EH (cell line): ENCODE measurements around the gene EIF3A.
A peak's percentile ranks its signal among the peaks of the same experiment; 100 is the strongest.

Experiments
- DNase-seq: peaks from one replicate; pipeline ENCODE4 v3.0.0-alpha.2; 2015; ENCODE audit warnings: low read depth

Gene EIF3A

GRCh38 chr10:119005362-119006043 is 75.1 kb downstream of the EIF3A start:
- DNase-seq: peak; percentile 52

- DNase-seq: no peak
These were observed 76.9 kb downstream of the EIF3A start for GRCh38 chr10:119003572-119004289.

DNA sequence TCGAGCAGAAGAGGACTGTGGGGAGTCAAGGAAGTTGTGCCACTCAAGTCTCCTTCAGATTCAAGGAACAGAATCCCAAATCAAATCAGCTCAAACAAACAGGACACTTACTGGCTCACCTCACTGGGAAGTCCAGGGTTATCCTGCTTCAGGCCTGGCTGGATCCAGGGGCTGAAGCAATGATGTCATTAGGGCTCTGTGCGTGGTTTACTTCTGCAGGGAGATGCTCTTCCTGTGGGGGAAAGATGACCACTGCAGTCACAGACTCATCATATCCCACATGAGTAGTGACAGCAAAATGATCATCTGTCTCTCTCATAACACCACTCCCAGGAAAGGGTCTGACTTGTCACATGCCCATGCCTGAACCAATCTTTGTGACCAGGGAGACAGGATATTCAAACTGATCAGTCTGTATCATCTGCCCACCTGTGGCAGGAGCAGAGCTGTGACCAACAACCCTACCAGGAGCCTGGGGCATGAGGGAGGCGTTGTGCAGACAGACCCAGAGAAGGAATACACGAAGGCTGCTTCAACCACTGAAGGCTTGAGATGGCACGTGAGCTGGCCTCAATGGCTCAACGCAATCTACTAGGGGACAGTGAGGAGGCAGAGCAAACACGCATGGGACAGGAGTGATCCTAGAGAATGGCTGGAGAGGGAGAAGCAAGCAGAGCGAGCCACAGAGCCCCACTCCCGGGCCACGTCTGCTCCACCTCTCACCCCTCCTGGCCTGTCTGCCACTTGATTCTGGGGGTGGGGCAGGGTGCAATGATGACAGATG is 78.7 kb downstream of the EIF3A start:
- DNase-seq: no peak

- DNase-seq: no peak
These were observed 82.4 kb downstream of the EIF3A start for GRCh38 chr10:118998183-118998582.

GRCh38 chr10:118997379-118997778 is 83.2 kb downstream of the EIF3A start:
- no peak for DNase-seq

DNA sequence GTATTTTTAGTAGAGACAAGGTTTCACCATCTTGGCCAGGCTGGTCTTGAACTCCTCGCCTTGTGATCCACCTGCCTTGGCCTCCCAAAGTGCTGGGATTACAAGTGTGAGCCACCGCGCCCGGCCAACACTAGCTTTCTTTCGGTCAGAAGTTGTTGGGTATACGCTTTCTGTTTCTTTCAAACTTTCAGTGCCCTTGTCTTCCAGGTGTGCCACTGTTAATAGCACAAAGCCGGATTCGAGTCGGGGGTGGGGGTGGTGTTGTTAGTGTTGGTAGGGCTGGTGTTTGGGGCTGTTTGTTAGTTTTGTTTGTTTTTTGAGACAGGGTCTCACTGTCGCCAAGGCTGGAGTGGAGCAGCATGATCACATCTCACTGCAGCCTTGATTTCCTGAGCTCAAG is 84.9 kb downstream of the EIF3A start:
- DNase-seq: no peak

DNA sequence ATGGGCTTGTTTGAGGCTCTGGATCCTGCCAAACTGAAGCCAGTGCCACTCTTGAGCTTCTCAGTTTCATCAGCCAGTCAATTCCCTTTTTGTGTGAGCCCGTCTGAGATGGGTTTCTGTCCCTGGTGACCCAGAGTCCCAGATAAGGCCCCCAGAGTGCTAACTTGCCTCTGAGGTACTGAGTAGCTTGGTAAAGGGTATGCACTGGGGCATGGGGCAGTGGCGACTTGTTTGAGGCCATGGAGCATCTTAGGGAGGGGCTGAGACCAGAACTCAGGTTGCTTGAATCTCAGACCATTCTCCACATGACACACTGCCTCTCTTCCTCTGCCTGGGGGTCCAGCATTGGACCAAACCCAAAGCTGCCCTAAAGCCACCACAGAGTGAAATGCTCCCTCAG is 86.3 kb downstream of the EIF3A start:
- DNase-seq: no peak

GRCh38 chr10:118993214-118993613 is 87.4 kb downstream of the EIF3A start:
- no peak for DNase-seq

GRCh38 chr10:118992496-118992895 is 88.1 kb downstream of the EIF3A start:
- no peak for DNase-seq

GRCh38 chr10:118990326-118990725 is 90.3 kb downstream of the EIF3A start:
- no peak for DNase-seq

DNA sequence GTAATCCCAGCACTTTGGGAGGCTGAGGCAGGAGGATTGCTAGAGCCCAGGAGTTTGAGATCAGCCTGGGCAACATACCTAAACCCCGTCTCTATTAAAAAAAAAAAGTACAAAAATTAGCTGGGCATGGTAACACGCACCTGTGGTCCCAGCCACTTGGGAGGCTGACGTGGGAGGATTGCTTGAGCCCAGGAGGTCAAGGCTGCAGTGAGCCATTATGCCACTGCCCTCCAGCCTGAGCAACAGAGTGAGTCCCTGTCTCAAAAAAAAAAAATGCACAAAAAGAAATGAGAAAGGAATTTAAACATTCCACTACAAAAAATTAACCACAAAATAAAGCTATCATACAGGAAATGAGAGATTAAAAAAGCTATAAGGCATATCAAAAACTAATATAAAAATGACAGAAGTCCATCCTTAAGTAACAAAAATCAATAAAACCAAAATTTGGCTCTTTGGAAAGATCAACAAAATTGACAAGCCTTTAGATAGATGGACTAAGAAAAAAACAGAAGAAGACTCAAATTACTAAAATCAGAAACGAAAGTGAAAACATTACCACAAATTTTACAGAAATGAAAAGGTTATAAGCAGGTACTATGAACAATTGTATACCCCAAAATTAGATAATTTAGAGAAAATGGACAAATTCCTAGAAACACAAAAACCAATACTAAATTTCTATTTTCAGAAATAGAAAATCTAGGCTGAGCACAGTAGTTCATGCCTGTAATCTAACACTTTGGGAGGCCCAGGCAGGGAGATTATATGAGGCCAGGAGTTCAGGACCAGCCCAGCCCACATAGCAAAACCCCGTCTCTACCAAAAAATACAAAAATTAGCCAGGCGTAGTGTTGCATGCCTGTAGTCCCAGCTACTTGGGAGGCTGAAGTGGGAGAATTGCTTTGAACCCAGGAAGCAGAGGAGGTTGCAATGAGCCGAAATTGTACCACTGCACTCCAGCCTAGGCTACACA is 93.5 kb downstream of the EIF3A start:
- no peak for DNase-seq

GRCh38 chr10:118985576-118985975 is 95.0 kb downstream of the EIF3A start:
- DNase-seq: no peak
